ENCODE measurements around the gene AKR7A3. TPM values are rescaled to one million over a fixed set of nuclear protein-coding genes. Genes with fewer than 3 reads are reported as not detected.
"Not testable (repeated sequence)": the region's sequence is repeated elsewhere in the genome, so short reads cannot be mapped to it uniquely, and the experiment has no call there.

AKR7A3 gene
- total and polyA plus RNA-seq, 4 donors, result 0.23 to 69.6 (median 55.0) TPM

GRCh38 chr1:19306941-19307340 is 18.4 kb upstream of the AKR7A3 start:
- Histone ChIP-seq H3K9ac (ENCODE audit: low read depth in 1 of 2, low read length in 2 of 2) (no peak overlapping the region), H3K27ac (ENCODE audit: low read depth in 1 of 2, low read length in 2 of 2) (no peak overlapping the region), H3K4me3 (ENCODE audit: low read depth in 1 of 3, low read length in 3 of 3) (no peak overlapping the region), H3K9me3 (ENCODE audit: control insufficient read depth in 4 of 4, low read length in 3 of 4) (no peaks in the 10 kb centered on the region), H3K4me1 (ENCODE audit: control insufficient read depth in 4 of 4, insufficient read depth in 4 of 4, low read length in 3 of 4) (peaks cover 1 to 11% (median 9%) of the 10 kb centered on the region in 4 donors), H3K36me3 (ENCODE audit: control insufficient read depth in 4 of 4, insufficient read depth in 3 of 4, low read depth in 1 of 4, low read length in 3 of 4) (peaks cover 10 to 56% (median 34%) of the 10 kb centered on the region in 4 donors), H3K27me3 (ENCODE audit: control insufficient read depth in 4 of 4, insufficient read depth in 4 of 4, low read length in 3 of 4) (no peaks in the 10 kb centered on the region)
- no peak for DNase-seq (ENCODE audit: low spot score)
- WGBS, result 96% methylated on average over 6 of the region's 6 CpGs
- no peak for TF ChIP-seq CTCF (IDR thresholded peaks at IDR 0.05; ENCODE audit: low read depth, low read length, missing input control)
- no peak for TF ChIP-seq HNF4G (IDR thresholded peaks at IDR 0.05)
- no peak for TF ChIP-seq HNF4A (conservative IDR thresholded peaks at IDR 0.05)
- TF ChIP-seq FOXA1 (IDR thresholded peaks at IDR 0.05), result no peak
- no peak for TF ChIP-seq GABPA (IDR thresholded peaks at IDR 0.05 in 1 of 2, conservative IDR thresholded peaks at IDR 0.05 in 1 of 2)
- no peak for TF ChIP-seq REST (IDR thresholded peaks at IDR 0.05)
- TF ChIP-seq ATF3 (IDR thresholded peaks at IDR 0.05), result no peak
- TF ChIP-seq NR2F2 (IDR thresholded peaks at IDR 0.05), result no peak
- TF ChIP-seq RXRA (IDR thresholded peaks at IDR 0.05), result no peak
- TF ChIP-seq FOXA2 (IDR thresholded peaks at IDR 0.05), result no peak
- TF ChIP-seq MAX (IDR thresholded peaks at IDR 0.05), result no peak

GRCh38 chr1:19305880-19306279 is 17.3 kb upstream of the AKR7A3 start:
- WGBS, result 96% methylated on average over 11 of the region's 11 CpGs
- Histone ChIP-seq H3K4me3 (ENCODE audit: low read depth in 1 of 3, low read length in 3 of 3) (no peak overlapping the region), H3K27ac (ENCODE audit: low read depth in 1 of 2, low read length in 2 of 2) (no peak overlapping the region), H3K36me3 (ENCODE audit: control insufficient read depth in 4 of 4, insufficient read depth in 3 of 4, low read depth in 1 of 4, low read length in 3 of 4) (peaks cover 10 to 56% (median 34%) of the 10 kb centered on the region in 4 donors), H3K4me1 (ENCODE audit: control insufficient read depth in 4 of 4, insufficient read depth in 4 of 4, low read length in 3 of 4) (peaks cover 0 to 4% (median 3%) of the 10 kb centered on the region in 4 donors), H3K9ac (ENCODE audit: low read depth in 1 of 2, low read length in 2 of 2) (no peak overlapping the region), H3K27me3 (ENCODE audit: control insufficient read depth in 4 of 4, insufficient read depth in 4 of 4, low read length in 3 of 4) (no peaks in the 10 kb centered on the region), H3K9me3 (ENCODE audit: control insufficient read depth in 4 of 4, low read length in 3 of 4) (no peaks in the 10 kb centered on the region)
- TF ChIP-seq RAD21 (IDR thresholded peaks at IDR 0.05), result no peak
- TF ChIP-seq EGR1 (IDR thresholded peaks at IDR 0.05; ENCODE audit: low read depth in 2 of 2), result no peak
- TF ChIP-seq FOXA1 (IDR thresholded peaks at IDR 0.05), result no peak
- TF ChIP-seq ZBTB33 (IDR thresholded peaks at IDR 0.05), result no peak
- TF ChIP-seq TAF1 (conservative IDR thresholded peaks at IDR 0.05), result no peak
- TF ChIP-seq SP1 (IDR thresholded peaks at IDR 0.05), result no peak
- TF ChIP-seq MAX (IDR thresholded peaks at IDR 0.05), result no peak
- no peak for DNase-seq (ENCODE audit: low spot score)

- DNase-seq (ENCODE audit: low spot score); H3K4me1 ChIP-seq (ENCODE audit: control insufficient read depth in 4 of 4, insufficient read depth in 4 of 4, low read length in 3 of 4); H3K27me3 ChIP-seq (ENCODE audit: control insufficient read depth in 4 of 4, insufficient read depth in 4 of 4, low read length in 3 of 4); H3K9ac ChIP-seq (ENCODE audit: low read depth in 1 of 2, low read length in 2 of 2); H3K4me3 ChIP-seq (ENCODE audit: low read depth in 1 of 3, low read length in 3 of 3); H3K27ac ChIP-seq (ENCODE audit: low read depth in 1 of 2, low read length in 2 of 2); H3K9me3 ChIP-seq (ENCODE audit: control insufficient read depth in 4 of 4, low read length in 3 of 4): not testable (repeated sequence)
- H3K36me3 ChIP-seq (ENCODE audit: control insufficient read depth in 4 of 4, insufficient read depth in 3 of 4, low read depth in 1 of 4, low read length in 3 of 4), result peaks cover 10 to 56% (median 34%) of the 10 kb centered on the region in 4 donors
- WGBS, result 97% methylated on average over 10 of the region's 10 CpGs
Observed at GRCh38 chr1:19304081-19304480, 15.5 kb upstream of the AKR7A3 start.

Measured in liver (tissue), 9 donors.